ENCODE results near the gene ITPK1.

- TF ChIP-seq CTCF (IDR thresholded peaks at IDR 0.05) (no peak), POLR2A (IDR thresholded peaks at IDR 0.05) (no peak)
Measured at GRCh38 chr14:93026339-93026738, 89.4 kb downstream of the ITPK1 start.
